Neural cell (in vitro differentiated cells): ENCODE results near the gene UMOD. TPM values are rescaled to one million over a fixed set of nuclear protein-coding genes. Genes with fewer than 3 reads are reported as not detected.

Experiments used
- H2AFZ ChIP-seq: fragments of 200-600, 300-800 bp; sonication (generic), shearing (Covaris generic); 2 replicates; pipeline ENCODE4 v1.6.0; 2014; ENCODE audit warnings: low read depth, mild to moderate bottlenecking, antibody characterized with exemption, low read length, moderate library complexity
- H3F3A ChIP-seq: fragments of 200-600 bp; shearing (Covaris generic); 2 replicates; pipeline ENCODE4 v1.6.1; 2016; ENCODE audit warnings: mild to moderate bottlenecking, moderate library complexity, mixed read lengths, antibody characterized with exemption, low read length; ENCODE audit not compliant: insufficient read depth, poor library complexity, severe bottlenecking
- H3K27ac ChIP-seq: fragments of 200-600, 300-800 bp; sonication (generic), shearing (Covaris generic); 2 replicates; pipeline ENCODE4 v1.5.1; 2014; ENCODE audit warnings: mild to moderate bottlenecking, low read length, moderate library complexity
- H3K27me3 ChIP-seq: fragments of 300-800, 200-600 bp; sonication (generic), shearing (Covaris generic); 2 replicates; pipeline ENCODE4 v1.6.0; 2014; ENCODE audit warnings: mild to moderate bottlenecking, low read depth, low read length, moderate library complexity; ENCODE audit not compliant: insufficient read depth
- H3K36me3 ChIP-seq: fragments of 300-800, 200-600 bp; sonication (generic), shearing (Covaris generic); 2 replicates; pipeline ENCODE4 v1.5.1; 2014; ENCODE audit warnings: mild to moderate bottlenecking, antibody characterized with exemption, low read length, moderate library complexity; ENCODE audit not compliant: insufficient read depth
- H3K4me2 ChIP-seq: fragments of 300-800, 200-600 bp; sonication (generic), shearing (Covaris generic); 2 replicates; pipeline ENCODE4 v1.6.0; 2014; ENCODE audit warnings: mild to moderate bottlenecking, low read length
- H3K4me3 ChIP-seq: fragments of 300-800, 200-600 bp; sonication (generic), shearing (Covaris generic); 2 replicates; pipeline ENCODE4 v1.5.1; 2014; ENCODE audit warnings: mild to moderate bottlenecking, low read length, moderate library complexity
- H3K79me2 ChIP-seq: fragments of 200-600 bp; shearing (Covaris generic); replicated peaks from 2 replicates; pipeline ENCODE4 v1.6.0; 2014; ENCODE audit warnings: mild to moderate bottlenecking, low read length, moderate library complexity; ENCODE audit not compliant: insufficient read depth
- H3K9ac ChIP-seq: fragments of 300-800, 200-600 bp; sonication (generic), shearing (Covaris generic); 2 replicates; pipeline ENCODE4 v1.6.1; 2016; ENCODE audit warnings: mild to moderate bottlenecking, low read length, mixed read lengths
- H3K9me2 ChIP-seq: fragments of 200-600 bp; shearing (Covaris generic); 2 replicates; pipeline ENCODE4 v1.6.1; 2016; ENCODE audit warnings: mild to moderate bottlenecking, low read length, mixed read lengths; ENCODE audit not compliant: insufficient read depth
- H3K9me3 ChIP-seq: fragments of 200-600, 300-800 bp; sonication (generic), shearing (Covaris generic); 2 replicates; pipeline ENCODE4 v1.6.1; 2016; ENCODE audit warnings: mild to moderate bottlenecking, mixed run types, low read length, moderate library complexity, mixed read lengths
- H4K20me1 ChIP-seq: fragments of 200-600 bp; shearing (Covaris generic); 2 replicates; pipeline ENCODE4 v1.6.1; 2016; ENCODE audit warnings: mild to moderate bottlenecking, mixed run types; ENCODE audit not compliant: insufficient read depth
- EP300 ChIP-seq: fragments of 450-650 bp; conservative IDR thresholded peaks from 2 replicates; pipeline ENCODE4 v1.6.1; 2014; ENCODE audit warnings: antibody characterized with exemption, mild to moderate bottlenecking, moderate library complexity; ENCODE audit not compliant: poor library complexity, severe bottlenecking
- EZH2 ChIP-seq: fragments of 200-600, 300-800 bp; shearing (Covaris generic), sonication (generic); IDR thresholded peaks from 2 replicates; pipeline ENCODE4 v1.6.1; 2014; ENCODE audit warnings: antibody characterized with exemption, low read length, borderline replicate concordance, mild to moderate bottlenecking; ENCODE audit not compliant: insufficient read depth, poor library complexity, severe bottlenecking
- MXI1 ChIP-seq: fragments of 450-650 bp; conservative IDR thresholded peaks from 2 replicates; pipeline ENCODE4 v1.6.1; 2014; ENCODE audit warnings: antibody characterized with exemption, mild to moderate bottlenecking; ENCODE audit not compliant: poor library complexity, severe bottlenecking
- POLR2AphosphoS5 ChIP-seq: IDR thresholded peaks from 2 replicates; pipeline ENCODE4 v1.6.1; 2012
- RAD21 ChIP-seq: fragments of 450-650 bp; conservative IDR thresholded peaks from 2 replicates; pipeline ENCODE4 v1.6.1; 2014; ENCODE audit warnings: antibody characterized with exemption, mild to moderate bottlenecking, moderate library complexity
- SMC3 ChIP-seq: fragments of 450-650 bp; conservative IDR thresholded peaks from 2 replicates; pipeline ENCODE4 v1.6.1; 2014; ENCODE audit warnings: antibody characterized with exemption, mild to moderate bottlenecking, moderate library complexity; ENCODE audit not compliant: poor library complexity
- TAF1 ChIP-seq: IDR thresholded peaks from 2 replicates; pipeline ENCODE4 v1.6.1; 2012; ENCODE audit warnings: low read depth
- polyA plus RNA-seq: library from polyadenylated mRNA; depleted of rRNA; stranded (reverse); fragments of >200 nt; gene quantifications from 2 replicates; pipeline ENCODE4 v1.2.3, GENCODE V29; 2014
- TF ChIP-seq, protein P1 (sequence below): IDR thresholded peaks from 2 replicates; pipeline ENCODE4 v1.6.1; 2012; ENCODE audit warnings: borderline replicate concordance
- TF ChIP-seq, protein P2 (sequence below): fragments of 450-650 bp; IDR thresholded peaks from 2 replicates; pipeline ENCODE4 v1.5.1; 2014; ENCODE audit warnings: antibody characterized with exemption, mild to moderate bottlenecking, moderate library complexity; ENCODE audit not compliant: poor library complexity, severe bottlenecking

Gene UMOD
- polyA plus RNA-seq, 1 donor from 2014 or later: not detected

DNA sequence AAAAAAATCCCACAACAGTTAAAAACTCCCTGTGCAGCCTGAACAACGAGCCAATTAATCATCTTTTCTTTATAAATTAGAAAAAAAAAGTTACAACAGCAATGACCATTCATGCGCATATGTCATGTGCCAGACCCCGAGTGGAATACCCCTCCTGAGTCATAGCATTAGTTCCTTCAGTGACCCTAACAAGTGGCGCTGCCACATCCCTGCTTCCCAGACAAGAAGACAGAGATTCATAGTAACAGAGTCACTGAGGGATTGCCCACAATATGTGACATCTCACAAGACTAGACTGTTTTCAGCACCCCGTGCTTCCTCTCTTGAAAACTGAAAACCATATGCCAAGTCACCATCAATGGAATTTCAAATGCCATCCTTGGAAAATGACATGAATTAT, 7.9 kb downstream of the UMOD start:
- Histone ChIP-seq H3K79me2 (no peaks in the 10 kb centered on the region), H2AFZ (no peak overlapping the region), H3K27me3 (no peaks in the 10 kb centered on the region), H4K20me1 (no peaks in the 10 kb centered on the region), H3K9me2 (no peaks in the 10 kb centered on the region), H3K4me2 (no peak overlapping the region), H3K9me3 (no peaks in the 10 kb centered on the region), H3K36me3 (no peaks in the 10 kb centered on the region), H3F3A (no peaks in the 10 kb centered on the region), H3K9ac (no peak overlapping the region), H3K4me3 (no peak overlapping the region), H3K27ac (no peak overlapping the region)
- TF ChIP-seq POLR2AphosphoS5: no peak
- TF ChIP-seq, protein P1, sequence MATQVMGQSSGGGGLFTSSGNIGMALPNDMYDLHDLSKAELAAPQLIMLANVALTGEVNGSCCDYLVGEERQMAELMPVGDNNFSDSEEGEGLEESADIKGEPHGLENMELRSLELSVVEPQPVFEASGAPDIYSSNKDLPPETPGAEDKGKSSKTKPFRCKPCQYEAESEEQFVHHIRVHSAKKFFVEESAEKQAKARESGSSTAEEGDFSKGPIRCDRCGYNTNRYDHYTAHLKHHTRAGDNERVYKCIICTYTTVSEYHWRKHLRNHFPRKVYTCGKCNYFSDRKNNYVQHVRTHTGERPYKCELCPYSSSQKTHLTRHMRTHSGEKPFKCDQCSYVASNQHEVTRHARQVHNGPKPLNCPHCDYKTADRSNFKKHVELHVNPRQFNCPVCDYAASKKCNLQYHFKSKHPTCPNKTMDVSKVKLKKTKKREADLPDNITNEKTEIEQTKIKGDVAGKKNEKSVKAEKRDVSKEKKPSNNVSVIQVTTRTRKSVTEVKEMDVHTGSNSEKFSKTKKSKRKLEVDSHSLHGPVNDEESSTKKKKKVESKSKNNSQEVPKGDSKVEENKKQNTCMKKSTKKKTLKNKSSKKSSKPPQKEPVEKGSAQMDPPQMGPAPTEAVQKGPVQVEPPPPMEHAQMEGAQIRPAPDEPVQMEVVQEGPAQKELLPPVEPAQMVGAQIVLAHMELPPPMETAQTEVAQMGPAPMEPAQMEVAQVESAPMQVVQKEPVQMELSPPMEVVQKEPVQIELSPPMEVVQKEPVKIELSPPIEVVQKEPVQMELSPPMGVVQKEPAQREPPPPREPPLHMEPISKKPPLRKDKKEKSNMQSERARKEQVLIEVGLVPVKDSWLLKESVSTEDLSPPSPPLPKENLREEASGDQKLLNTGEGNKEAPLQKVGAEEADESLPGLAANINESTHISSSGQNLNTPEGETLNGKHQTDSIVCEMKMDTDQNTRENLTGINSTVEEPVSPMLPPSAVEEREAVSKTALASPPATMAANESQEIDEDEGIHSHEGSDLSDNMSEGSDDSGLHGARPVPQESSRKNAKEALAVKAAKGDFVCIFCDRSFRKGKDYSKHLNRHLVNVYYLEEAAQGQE: no peak
- no peak for TF ChIP-seq EP300

DNA sequence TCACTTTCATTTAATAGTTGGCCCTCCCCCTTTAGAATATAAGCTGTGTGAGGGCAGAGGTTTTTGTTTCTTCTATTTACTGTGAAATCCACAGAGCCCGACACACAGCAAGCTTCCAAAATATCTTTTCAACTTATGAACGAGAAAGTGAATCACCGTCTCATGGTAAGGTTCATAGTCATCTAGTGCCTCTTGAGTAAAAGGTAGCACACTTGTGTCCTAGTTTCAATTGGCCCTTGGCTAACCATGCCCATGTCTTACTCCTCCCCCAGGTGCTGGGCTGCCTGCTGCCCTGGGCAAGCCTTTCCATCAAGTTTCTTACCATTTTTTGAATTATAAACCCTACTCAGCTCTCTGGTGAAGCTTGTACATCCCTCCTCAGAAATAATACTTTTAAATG, 12.8 kb downstream of the UMOD start:
- Histone ChIP-seq H3K27ac (no peak overlapping the region), H3K9me3 (no peaks in the 10 kb centered on the region), H3K27me3 (no peaks in the 10 kb centered on the region), H3K79me2 (no peaks in the 10 kb centered on the region), H2AFZ (no peak overlapping the region), H3K4me2 (no peak overlapping the region), H3K36me3 (no peaks in the 10 kb centered on the region), H3F3A (no peaks in the 10 kb centered on the region), H3K9ac (no peak overlapping the region), H3K9me2 (no peaks in the 10 kb centered on the region), H3K4me3 (no peak overlapping the region), H4K20me1 (no peaks in the 10 kb centered on the region)
- TF ChIP-seq POLR2AphosphoS5: no peak
- TF ChIP-seq, protein P2, sequence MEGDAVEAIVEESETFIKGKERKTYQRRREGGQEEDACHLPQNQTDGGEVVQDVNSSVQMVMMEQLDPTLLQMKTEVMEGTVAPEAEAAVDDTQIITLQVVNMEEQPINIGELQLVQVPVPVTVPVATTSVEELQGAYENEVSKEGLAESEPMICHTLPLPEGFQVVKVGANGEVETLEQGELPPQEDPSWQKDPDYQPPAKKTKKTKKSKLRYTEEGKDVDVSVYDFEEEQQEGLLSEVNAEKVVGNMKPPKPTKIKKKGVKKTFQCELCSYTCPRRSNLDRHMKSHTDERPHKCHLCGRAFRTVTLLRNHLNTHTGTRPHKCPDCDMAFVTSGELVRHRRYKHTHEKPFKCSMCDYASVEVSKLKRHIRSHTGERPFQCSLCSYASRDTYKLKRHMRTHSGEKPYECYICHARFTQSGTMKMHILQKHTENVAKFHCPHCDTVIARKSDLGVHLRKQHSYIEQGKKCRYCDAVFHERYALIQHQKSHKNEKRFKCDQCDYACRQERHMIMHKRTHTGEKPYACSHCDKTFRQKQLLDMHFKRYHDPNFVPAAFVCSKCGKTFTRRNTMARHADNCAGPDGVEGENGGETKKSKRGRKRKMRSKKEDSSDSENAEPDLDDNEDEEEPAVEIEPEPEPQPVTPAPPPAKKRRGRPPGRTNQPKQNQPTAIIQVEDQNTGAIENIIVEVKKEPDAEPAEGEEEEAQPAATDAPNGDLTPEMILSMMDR: no peak

DNA sequence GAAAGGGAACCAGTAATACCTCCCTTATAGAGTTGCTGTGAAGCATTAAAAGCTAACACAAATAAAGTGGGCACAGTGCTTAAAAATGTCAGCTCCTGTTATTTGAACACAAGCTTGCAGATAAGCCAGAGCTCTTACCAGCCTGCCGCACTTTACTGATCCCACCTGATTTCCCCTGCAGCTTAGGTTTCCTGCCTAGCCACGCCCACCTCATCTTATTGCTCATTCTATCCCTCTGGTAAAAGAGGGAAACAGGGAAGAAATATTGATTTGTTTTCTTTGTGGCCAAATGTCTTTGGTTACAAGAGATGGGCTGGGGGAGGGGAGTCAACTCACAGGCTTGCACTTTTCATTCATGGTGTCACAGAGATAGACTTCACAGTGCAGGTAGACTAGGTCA, 15.6 kb downstream of the UMOD start:
- Histone ChIP-seq H2AFZ (no peak overlapping the region), H3K9ac (no peak overlapping the region)

More for the DNA sequence above, 15.6 kb downstream of the UMOD start:
- Histone ChIP-seq H4K20me1 (no peaks in the 10 kb centered on the region), H3K9me3 (no peaks in the 10 kb centered on the region), H3K4me2 (no peak overlapping the region), H3K36me3 (no peaks in the 10 kb centered on the region), H3K27ac (no peak overlapping the region), H3K9me2 (no peaks in the 10 kb centered on the region), H3K27me3 (no peaks in the 10 kb centered on the region), H3K4me3 (no peak overlapping the region), H3F3A (no peaks in the 10 kb centered on the region), H3K79me2 (no peaks in the 10 kb centered on the region)
- TF ChIP-seq, protein P2: no peak
- TF ChIP-seq, protein P1: no peak
- TF ChIP-seq SMC3: no peak
- no peak for TF ChIP-seq MXI1
- no peak for TF ChIP-seq EP300
- no peak for TF ChIP-seq EZH2
- no peak for TF ChIP-seq TAF1
- TF ChIP-seq RAD21: no peak
- TF ChIP-seq POLR2AphosphoS5: no peak
